Body of pancreas (tissue), 4 donors: Measurements from ENCODE around the gene SETBP1.

Experiments used
- CTCF ChIP-seq, 7 experiments: fragments of 450-650 bp in 4 of 7; fragments of 200-600 bp in 3 of 7; sonication (generic) in 3 of 7; IDR thresholded peaks; one replicate each; pipeline ENCODE4 v1.5.1; 2016 to 2019; ENCODE audit warnings: antibody characterized with exemption in 7 of 7
- POLR2A ChIP-seq, 3 donors: fragments of 450-650 bp; IDR thresholded peaks; one replicate each; pipeline ENCODE4 v1.6.1; 2016; ENCODE audit warnings: antibody characterized with exemption in 3 of 3, mild to moderate bottlenecking in 2 of 3

- no peak for TF ChIP-seq POLR2A (IDR thresholded peaks at IDR 0.05)
- no peak for TF ChIP-seq CTCF (IDR thresholded peaks at IDR 0.05)
Measured at GRCh38 chr18:44714376-44714775, 33.7 kb downstream of the SETBP1 start.
